RWPE1 (cell line): ENCODE data around the gene STOM.

ENCODE experiments used
- CTCF ChIA-PET: fragments of 350-600 bp; sonication (Branson Sonifier 250); formaldehyde crosslinking; extraction: SDS; loops from one replicate; lab custom pipeline; 2021; lab: Yijun Ruan, JAX
- POLR2A ChIA-PET: fragments of 400-600 bp; formaldehyde crosslinking; extraction: SDS; loops from one replicate; lab custom pipeline; 2020; ENCODE audit warnings: antibody characterized with exemption; ENCODE audit not compliant: low non-redundant PET; lab: Yijun Ruan, JAX
- DNase-seq: peaks from one replicate; pipeline ENCODE4 v3.0.0; 2012; ENCODE audit warnings: low spot score
- H3K27ac ChIP-seq: fragments of 450-650 bp; 2 replicates; pipeline ENCODE4 v1.5.1; 2017
- CTCF ChIP-seq: fragments of 450-650 bp; conservative IDR thresholded peaks from 2 replicates; pipeline ENCODE4 v1.5.1; 2017; ENCODE audit warnings: low read depth, mild to moderate bottlenecking

Gene STOM

GRCh38 chr9:121369595-121370265, at the start of gene STOM:
STOM (minus strand) TSS chr9:121370250; CDS start chr9:121370187, 63 bp downstream.
- POLR2A ChIA-PET = interaction anchor here (0.7 kb wide), 1 partner anchor 23 kb away, joined by 5 read pairs; no protein-coding TSS in a partner anchor
- CTCF ChIA-PET = interaction anchor here (0.7 to 1.3 kb wide), 4 partner anchors 50 to 1530 kb away, joined by 3 to 5 read pairs (median 4); no protein-coding TSS in a partner anchor
- TF ChIP-seq CTCF = no peak
- peak within 1 kb of the TSS; percentile 99 for H3K27ac ChIP-seq
- peak; percentile 87 for DNase-seq

GRCh38 chr9:121411993-121412392, 41.9 kb upstream of the STOM start:
- H3K27ac ChIP-seq = no peak overlapping the region
- ChIA-PET CTCF (interaction anchor here (0.5 to 0.7 kb wide), 4 partner anchors 79 to 245 kb away, joined by 3 to 5 read pairs (median 4); no protein-coding TSS in a partner anchor), POLR2A (no interaction called here)
- no peak for TF ChIP-seq CTCF
- DNase-seq = no peak

DNA sequence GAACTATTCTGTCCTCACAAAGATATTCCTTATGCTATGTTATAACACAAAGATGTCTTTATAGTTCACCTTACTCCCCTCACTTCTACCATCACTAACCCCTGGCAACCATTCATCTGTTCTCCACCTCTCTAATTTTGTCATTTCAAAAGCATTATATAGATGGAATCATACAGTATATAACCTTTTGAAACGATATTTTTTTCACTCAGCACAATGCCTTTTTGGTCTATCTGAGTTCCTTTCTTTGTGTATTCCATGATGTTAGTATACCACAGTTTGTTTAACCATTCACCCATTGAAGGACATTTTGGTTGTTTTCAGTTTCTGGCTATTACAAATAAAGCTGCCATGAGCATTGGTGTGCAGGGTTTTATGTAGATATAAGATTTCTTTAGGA, 35.8 kb upstream of the STOM start:
- no peak for DNase-seq
- POLR2A ChIA-PET = no interaction called here
- no peak overlapping the region for H3K27ac ChIP-seq
- CTCF ChIA-PET = no interaction called here
- TF ChIP-seq CTCF = no peak

DNA sequence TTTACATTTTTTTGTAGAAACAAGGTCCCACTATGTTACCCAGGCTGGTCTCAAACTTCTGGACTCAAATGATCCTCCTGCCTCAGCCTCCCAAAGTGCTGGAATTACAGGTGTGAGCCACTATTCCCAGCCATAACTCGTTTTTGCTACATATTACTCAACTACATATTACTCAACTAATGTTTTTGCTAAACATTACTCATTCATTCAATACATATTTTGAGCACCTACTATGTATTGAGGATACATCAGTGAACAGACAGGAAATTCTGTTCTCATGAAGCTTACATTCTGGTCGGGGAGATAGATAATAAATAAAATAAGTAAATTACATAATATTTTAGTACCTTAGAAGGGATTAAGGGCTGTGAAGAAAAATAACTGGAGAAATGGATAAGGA, 34.9 kb upstream of the STOM start:
- H3K27ac ChIP-seq = no peak overlapping the region
- CTCF ChIA-PET = interaction anchor here (1.5 kb wide), 1 partner anchor 192 kb away, joined by 8 read pairs; no protein-coding TSS in a partner anchor
- no peak for TF ChIP-seq CTCF
- POLR2A ChIA-PET = no interaction called here
- no peak for DNase-seq

DNA sequence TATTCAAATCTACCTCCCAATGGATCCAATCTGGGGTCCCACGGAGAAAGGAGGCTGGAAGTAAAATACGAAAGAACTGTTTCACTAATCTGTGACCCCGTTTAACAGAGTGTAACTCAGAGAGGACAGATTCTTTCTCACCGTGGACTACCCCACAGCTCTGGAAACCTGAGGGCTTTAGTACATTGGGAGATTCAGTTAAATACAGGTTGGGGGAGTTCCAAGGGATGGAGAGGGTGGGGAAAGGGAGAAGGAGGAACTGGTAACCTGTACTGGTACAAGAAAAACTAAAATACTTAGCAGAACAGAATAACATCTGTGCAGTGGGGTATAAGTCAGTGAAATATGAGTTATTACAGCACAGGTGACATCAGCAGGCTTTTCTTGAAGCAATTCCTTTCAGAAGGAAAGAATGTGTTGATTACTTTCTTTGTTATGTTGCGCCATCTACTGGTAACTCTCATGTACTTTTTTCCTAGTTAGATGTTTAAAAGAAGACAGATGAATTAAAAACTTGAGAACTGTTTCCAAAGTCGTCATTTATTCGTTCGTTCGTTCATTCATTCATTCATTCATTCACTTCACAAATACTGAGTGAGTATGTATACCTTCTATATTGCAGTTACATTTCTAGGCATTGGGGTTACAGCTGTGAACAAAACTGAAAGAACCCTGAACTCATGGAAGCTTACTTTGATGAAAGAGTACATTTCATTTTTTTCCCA, 30.0 kb upstream of the STOM start:
- POLR2A ChIA-PET = no interaction called here
- peak; percentile 78 for TF ChIP-seq CTCF
- no peak overlapping the region for H3K27ac ChIP-seq
- DNase-seq = peak; percentile 78
- CTCF ChIA-PET = interaction anchor here (0.5 to 7.7 kb wide), 14 partner anchors 40 to 460 kb away, joined by 3 to 101 read pairs (median 4); no protein-coding TSS in a partner anchor

DNA sequence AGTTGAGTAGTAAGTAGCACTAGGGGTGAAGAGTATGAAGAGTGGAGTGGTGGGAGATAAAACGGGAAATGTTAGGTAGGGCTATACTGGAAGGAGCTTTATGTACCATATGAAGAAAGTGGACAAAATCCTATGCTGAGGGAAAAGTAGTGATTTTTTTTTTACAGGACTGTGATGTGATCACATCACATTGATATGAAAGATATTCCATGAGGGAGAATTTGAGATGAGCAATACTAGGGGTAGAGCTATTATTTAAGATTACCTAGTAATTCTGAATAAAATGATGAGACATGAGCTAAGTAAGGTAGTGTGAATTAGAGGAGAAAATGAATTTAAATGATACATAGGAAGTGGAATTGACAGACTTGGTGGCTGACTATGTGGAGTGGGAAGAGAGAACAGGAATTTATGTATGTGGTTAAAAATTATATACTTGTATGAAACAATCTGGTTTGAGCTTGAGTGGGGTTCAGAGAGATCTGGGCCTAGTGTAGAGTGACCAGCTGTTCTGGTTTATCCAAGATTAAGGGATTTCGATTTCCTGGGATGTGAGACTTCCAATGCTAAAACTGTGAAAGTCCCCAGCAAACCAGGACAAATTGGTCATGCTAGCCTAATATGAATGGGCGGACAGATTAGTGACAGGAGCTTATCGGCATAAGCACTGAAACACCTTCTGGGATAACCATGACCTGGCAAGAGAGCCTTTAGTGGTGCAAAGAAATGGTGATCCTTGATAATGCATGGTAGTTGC, 29.3 kb upstream of the STOM start:
- DNase-seq = no peak
- POLR2A ChIA-PET = no interaction called here
- no peak overlapping the region for H3K27ac ChIP-seq
- TF ChIP-seq CTCF = no peak
- CTCF ChIA-PET = interaction anchor here (0.5 to 7.7 kb wide), 11 partner anchors 41 to 187 kb away, joined by 3 to 101 read pairs (median 4); no protein-coding TSS in a partner anchor
